Daoy (cell line): Measurements from ENCODE around the gene ENPP5. TPM values are rescaled to one million over a fixed set of nuclear protein-coding genes. Genes with fewer than 3 reads are reported as not detected.
"Not testable (repeated sequence)": the region's sequence is repeated elsewhere in the genome, so short reads cannot be mapped to it uniquely, and the experiment has no call there.

Experiments used
- DNase-seq: peaks from one replicate; pipeline ENCODE4 v3.0.0-alpha.2; 2015; ENCODE audit warnings: low read depth
- total RNA-seq: library from RNA; depleted of rRNA; stranded (reverse); fragments of >200 nt; shearing (Covaris generic); gene quantifications from 2 replicates; pipeline ENCODE4 v1.2.3, GENCODE V29; 2014

The ENPP5 gene
- total RNA-seq, 1 experiment from 2014 or later, result 2.5 TPM

DNA sequence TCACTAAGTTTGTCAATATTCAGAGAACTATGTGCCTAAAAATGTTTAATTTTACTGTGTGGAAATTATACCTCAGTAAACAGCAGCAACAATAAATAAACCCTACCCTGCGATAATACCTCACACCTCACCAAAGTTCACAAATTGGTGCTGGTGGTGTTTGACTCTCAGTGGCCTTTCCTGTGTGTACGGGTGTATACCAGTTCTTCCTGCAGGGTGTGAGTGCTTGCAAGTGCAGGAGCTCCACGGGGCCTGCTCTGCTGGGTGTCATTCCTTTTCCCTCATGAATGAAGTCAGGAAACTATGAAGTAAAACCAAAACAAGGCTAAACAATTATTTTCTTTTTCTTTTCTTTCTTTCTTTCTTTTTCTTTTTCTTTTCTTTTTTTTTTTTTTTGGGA is 4.1 kb upstream of the ENPP5 start:
- no peak for DNase-seq

DNA sequence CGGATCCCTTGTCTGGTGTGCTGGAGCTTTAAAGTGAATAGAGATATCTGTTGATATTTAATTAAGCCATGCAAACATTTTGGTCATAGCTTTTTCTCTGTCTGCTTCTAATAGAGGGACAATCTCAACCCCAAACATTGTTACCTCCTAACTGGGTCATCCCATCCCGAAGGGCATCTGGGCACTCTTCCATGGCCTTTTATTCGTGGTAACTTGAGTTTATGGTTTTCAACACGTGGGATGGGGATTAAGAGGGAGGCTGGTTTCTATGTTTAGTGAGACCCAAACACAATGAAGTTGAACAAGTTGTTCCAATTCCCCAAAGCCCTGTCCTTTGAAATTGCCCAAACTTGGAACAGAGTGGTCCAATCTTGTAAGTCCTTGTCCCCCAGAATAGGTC is 1.4 kb upstream of the ENPP5 start:
- DNase-seq, result no peak

DNA sequence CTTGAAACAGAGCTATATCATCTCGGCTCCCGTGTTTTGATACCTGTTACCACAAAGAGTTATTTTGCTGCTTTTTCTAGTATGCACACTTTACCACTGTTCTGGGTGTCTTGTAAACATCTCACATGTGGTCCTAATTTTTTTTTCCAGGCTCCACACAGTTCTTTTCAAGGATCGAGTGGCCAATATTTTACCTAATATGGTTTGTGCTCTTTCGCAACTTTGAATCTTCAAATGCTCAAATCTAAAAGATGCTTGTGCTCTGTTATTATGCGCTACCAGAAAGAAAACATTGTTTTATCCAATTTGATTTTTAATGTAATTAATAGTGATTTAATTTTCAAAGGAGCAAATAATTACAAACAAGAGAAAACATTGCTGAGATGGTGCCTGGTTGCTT is 10.7 kb downstream of the ENPP5 start:
- no peak for DNase-seq

DNA sequence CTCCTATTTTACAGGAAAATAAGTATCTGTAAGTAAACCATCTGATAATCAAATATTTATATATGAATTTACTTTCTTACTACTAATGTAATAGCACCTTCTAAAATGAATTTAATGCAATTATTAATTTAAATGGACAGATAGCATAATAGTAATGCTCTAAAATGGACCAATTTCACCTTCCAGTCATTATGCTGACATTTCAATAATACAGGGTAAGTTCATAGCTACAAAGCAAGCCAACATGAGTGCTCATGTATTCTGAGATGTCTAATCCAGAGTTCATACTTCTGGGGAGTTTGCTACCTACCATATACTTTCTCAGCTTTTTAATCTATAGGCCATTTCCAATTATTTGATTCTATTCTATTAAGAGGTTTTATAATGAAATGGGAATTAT is 11.6 kb downstream of the ENPP5 start:
- DNase-seq, result no peak

DNA sequence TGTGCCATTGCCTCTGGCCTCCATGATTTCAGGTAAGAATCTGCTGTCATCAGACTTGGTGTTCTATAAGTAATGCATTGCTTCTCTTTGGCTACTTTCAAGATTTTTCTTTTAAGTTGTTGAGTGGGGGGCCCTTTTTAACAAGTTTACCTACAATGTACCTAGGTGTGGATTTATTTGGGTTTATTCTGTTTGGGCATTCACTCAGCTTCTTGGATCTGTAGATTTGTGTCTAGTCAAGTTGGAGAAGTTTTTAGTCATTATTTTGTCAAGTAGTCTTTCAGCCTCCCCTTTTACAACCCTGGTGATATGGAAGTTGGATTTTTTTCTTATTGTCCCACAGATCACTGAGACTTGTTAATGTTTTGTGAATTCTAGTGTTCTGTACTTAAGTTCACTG is 14.1 kb downstream of the ENPP5 start:
- no peak for DNase-seq

DNA sequence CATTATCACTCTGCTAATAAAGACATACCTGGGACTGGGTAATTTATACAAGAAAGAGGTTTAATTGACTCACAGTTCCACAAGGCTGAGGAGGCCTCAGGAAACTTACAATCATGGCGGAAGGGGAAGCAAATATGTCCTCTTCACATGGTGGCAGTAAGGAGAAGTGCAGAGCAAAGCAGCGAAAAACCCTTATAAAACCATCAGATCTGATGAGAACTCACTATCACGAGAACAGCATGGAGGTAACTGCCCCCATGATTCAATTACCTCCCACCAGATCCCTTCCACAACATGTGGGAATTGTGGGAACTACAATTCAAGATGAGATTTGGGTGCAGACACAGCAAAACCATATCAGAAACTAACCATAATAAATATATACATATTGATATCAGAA is 21.7 kb downstream of the ENPP5 start:
- DNase-seq, result not testable (repeated sequence)

DNA sequence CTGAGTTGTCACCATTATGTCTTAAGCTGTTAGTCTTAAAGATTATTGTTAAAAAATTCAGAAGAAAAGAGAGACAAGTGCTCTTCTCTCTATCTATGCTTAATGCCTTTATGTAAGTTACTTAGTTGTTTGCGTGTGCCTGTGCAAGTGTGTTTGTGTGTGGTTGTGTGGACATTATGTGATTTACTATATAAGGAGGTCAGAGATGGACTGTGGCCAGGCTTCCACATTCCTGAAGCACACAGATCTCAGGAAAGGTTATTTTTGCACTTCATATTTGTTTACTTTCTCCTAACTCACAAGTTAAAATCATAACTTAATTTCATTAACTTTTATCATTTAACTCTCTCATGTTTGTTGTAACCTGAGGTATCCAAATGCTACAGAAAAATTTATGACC is 26.5 kb downstream of the ENPP5 start:
- no peak for DNase-seq

DNA sequence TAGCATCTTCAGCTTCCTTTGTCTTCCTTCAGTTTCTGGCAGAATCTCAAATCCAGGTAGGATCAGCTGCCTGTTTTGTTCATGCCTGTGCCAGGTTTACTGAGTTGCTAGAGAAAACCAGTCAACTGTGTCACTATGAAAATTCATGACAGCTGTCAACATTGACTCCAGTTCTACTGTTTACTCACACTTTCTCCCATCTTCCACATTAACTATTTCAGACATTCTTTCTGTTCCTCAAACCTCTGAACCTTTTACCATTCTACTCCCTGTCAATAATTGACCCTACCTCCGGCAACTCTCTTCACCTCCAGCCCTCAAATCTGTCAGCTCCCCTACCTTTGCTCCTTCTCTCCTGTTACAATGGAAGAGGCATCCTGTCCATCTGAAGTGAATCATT is 32.5 kb downstream of the ENPP5 start:
- DNase-seq, result no peak

DNA sequence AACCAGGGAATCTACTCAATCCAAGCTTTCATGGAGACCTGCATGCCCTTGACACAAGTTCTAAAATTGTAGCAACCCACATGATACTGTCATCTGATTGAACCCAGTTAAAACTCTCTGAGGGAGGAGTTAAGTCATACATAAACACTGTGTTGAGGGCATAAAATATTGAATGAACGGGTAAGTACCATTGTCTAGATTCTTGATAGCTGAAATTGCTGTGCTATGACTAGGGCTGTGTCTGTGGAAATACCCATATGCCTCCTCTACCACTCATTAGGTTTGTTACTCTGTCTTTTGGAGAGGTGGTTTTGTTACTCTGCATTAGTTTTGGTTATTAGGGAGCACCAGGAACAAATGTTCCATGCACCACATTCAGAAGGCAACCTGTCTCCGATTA is 33.4 kb downstream of the ENPP5 start:
- DNase-seq, result no peak

DNA sequence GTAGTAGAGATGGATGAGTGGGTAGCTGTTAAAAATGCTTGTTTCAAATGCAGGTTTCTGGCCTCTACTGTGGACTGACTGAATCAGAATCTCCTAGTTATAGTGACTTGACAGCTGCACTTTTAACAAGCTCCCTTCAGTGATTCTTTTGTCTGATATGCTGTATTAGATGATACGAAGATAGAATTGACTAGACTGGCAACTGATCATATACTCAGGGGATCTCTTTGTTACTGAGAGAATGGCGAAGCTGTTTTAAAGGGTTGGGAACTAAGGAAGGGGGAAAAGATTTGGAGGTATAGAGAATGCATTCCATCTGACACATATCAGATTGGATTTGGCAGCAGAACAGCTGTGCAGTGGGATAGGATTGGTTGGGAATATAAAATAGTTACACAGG is 33.9 kb downstream of the ENPP5 start:
- DNase-seq, result no peak

DNA sequence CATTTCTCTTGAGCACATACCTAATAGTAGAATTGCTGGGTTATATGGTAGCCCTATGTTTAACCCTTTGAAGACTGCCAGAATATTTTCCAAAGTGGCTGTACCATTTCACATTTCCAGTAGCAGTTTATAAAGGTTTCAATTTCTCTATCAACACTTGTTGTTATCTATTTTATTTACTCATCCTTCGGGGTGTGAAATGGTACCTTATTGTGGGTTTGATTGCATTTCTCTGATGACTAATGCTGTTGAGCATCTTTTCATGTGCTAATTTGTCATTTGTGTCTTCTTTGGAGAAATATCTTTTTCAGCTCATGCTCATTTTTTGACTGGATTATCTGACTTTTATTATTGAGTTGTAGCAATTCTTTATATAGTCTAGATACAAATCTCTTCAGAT is 35.6 kb downstream of the ENPP5 start:
- no peak for DNase-seq

DNA sequence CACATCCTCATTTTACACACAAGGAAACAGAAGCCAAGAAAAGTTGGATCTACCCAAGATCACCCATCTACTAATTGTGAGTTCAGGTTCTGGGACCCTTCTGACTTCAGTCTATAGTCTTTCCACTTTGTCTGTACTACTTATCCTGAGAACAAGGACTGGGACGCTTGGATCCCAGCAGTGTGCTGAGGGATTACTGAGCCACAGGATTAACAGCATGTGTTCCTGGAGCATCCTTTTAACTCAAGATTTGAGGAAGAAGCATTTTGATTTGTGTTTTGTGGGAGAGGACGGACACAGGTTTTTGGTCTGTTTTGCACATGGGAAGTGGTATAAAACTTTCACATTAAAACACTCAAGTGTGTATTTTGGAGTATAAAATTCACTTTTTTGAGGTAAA is 36.6 kb downstream of the ENPP5 start:
- no peak for DNase-seq

DNA sequence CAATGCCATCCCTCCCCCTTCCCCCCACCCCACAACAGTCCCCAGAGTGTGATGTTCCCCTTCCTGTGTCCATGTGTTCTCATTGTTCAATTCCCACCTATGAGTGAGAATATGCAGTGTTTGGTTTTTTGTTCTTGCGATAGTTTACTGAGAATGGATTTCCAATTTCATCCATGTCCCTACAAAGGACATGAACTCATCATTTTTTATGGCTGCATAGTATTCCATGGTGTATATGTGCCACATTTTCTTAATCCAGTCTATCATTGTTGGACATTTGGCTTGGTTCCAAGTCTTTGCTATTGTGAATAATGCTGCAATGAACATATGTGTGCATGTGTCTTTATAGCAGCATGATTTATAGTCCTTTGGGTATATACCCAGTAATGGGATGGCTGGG is 39.5 kb downstream of the ENPP5 start:
- not testable (repeated sequence) for DNase-seq

DNA sequence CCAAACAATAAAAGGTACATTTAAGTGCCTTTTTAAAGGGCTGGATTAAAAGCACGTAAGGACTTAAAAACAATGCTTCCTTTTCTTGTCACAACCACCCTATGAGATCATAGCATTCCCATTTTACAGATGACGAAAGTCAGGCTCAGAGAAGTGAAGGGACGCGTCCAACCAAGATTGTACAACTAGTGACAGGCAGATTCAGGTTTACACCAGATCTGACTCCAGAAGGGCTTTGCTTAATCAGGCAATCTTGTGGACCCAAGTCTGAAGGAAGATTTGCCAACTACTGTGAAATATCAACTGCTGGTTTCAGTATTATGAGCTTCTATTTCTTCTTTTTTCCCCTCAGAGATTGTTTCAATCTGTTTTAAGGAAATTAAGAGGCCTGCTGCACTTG is 40.1 kb downstream of the ENPP5 start:
- DNase-seq, result no peak

DNA sequence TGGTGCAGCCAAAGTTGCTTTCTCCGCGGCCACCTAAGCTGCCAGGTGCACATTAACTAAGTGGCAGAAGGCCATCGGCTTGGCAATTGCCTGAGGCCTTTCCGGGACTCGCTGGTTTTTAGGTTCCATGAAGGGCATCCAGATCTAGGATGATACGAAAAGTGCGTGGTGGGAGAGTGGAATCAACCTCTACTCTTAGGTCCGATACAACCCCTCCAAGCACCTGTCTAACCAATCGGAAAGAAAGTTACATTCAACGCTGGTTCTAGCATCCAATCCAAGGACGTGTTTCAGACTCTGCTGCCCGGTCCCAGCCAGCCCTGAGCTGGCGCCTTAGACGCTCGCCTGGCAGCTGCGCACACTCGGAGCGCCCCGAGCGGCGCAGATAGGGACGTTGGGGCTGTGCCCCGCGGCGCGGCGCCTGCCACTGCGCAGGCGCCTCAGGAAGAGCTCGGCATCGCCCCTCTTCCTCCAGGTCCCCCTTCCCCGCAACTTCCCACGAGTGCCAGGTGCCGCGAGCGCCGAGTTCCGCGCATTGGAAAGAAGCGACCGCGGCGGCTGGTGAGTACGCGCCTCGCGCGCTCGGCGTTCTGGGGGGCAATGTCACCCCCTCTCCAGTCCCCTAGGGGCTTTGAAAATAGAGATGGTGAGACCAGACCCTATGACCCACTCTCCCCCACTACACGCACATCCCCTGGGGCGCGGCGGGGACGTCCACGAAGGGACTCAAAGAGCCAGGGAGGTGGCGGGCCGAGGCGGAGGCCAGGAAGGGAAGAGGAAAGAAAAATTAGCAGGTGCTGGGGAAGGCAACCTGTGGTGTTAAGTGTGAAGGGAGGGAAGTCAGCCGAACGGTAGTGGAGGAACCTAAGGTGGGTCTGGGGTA is 40.9 kb downstream of the ENPP5 start, which contains the start of gene ENPP4:
ENPP4 (plus strand) TSS at position 361 of the 883 bp plus-strand sequence. CDS start 9,595 bp downstream, outside the sequence.
- peak; percentile 94 for DNase-seq

DNA sequence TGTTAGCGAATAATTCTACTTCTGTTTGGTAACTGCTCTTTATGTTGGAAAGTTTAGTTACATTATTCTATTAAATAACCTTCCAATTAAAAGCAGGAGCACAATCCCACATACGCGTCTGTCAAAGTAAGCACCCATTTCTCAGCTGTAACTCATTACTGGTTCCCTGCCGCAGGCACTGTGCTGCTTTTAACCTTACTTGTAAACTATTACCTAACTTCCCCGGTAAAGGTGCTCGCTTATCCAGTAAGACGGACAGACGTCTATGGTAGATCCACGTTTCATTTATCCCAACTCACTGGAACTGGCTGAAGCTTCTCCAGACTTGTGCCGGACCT is 41.5 kb downstream of the ENPP5 start:
- DNase-seq, result no peak

DNA sequence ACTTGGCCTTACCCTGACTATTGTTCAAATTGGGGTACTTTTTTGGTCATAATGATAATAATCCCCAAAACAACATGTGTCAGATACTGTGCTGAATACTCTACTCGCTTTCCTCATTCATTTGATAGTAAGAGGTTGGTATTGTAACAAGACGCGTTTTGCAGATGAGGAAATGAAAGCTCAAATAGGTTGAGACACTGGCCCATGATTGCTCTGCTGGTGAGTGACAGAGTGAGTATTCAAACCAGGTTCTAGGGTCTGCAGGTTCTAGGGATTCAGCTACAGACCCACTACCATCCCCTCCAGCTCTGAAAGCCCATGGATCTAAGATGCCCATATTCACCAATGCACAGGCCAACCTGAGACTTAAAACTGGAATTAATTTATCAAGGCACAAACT is 42.3 kb downstream of the ENPP5 start:
- no peak for DNase-seq

DNA sequence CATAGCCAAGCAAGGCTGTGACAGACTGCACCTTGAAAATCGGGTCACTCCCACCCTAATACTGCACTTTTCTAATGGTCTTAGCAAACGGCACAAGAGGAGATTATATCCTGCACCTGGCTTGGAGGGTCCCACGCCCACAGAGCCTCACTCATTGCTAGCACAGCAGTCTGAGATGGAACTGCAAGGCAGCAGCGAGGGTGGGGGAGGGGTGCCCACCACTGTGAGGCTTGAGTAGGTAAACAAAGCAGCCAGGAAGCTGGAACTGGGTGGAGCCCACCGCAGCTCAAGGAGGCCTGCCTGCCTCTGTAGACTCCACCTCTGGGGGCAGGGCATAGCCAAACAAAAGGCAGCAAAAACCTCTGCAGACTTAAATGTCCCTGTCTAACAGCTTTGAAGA is 51.1 kb downstream of the ENPP5 start:
- not testable (repeated sequence) for DNase-seq

DNA sequence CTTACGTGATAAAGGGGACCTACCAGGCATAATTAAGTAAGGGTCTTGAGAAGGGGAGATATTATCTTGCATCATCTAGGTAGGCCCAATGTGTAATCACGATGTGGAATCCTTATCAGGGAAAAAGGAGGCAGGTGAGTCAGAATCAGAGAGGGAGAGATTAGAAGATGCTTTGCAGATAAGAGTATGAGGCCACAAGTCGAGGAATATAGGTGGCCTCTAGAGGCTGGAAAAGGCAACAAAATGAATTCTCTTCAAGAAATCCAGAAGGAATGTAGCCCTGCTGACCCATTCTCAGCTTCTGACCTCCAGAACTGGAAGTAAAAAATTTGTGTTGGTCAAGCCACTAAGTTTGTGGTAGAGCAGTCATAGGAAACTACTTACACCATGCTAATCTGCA is 51.9 kb downstream of the ENPP5 start:
- no peak for DNase-seq

DNA sequence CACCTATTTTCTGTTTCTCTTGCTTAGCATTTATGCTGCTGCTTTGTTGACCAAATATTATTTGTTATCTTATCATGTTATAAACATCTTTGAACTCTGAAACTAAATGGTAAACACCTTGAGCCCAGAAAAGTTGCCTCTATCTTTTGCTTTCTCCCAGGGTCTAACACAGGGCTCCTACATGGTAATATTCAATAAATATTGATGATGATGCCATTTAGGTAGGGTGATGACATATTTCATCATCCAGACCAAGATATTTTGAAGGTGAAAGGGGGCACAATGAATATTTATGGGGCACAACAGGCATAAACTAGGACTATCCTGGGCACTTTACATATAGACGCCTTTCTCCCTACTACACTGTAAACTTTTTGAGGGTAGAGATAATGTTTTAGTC is 52.6 kb downstream of the ENPP5 start:
- DNase-seq, result no peak

DNA sequence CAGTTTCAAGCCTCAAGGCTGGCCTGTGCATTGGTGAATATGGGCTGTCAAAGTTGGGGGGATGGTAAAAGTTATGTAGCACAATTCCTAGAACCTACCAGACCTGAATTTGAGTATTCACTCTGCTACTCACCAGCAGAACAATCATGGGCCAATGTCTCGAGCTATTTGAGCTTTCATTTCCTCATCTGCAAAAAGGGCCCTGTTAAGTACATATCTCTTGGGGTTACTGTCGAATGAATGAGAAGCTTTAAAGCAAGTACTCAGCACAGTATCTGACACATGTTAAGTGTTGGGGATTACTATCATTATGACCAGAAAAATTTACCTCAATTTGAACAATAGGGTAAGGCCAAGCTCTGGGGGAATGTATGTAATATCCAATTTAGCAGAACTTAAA is 54.5 kb downstream of the ENPP5 start:
- DNase-seq, result no peak

DNA sequence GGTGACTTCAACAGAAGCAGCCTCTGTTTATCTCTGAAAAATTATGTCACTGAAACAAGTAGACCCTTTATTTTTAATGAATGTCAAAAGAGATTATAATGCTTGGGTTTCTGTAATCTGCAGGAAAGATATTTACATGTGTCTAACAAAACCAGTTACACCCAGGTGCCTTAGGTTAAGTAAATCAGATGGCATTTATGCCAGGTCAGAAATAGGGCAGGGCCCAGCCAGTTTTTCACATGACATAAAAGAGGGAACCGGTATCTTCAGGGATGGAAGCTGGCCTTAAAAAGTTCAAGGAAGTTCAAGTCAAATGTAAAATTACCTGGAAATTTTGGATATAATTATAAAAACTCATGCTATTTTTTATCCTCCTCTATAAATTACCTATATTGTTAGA is 55.1 kb downstream of the ENPP5 start:
- DNase-seq, result no peak

DNA sequence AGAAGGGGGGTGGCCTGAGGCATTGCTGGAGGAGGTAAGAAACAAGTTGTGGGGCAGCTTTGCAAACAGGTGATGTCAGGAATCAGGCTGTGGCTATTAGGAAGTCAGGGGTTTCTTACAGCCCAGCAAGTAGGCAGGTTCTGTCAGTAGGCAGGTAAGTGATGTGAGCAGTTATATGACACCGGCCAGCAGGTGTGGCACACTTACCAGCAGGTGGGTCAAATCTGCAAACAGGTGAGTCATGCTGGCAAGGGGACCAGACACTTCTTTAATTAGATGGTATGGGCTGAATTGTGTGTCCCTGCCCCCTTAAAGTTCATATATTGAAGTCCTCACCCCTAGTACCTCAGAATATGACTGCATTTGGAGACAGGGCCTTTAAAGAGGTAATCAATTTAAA is 57.4 kb downstream of the ENPP5 start:
- DNase-seq, result no peak
